ENCODE data around the gene MOB3B.
A peak's percentile ranks its signal among the peaks of the same experiment; 100 is the strongest.

MOB3B gene

DNA sequence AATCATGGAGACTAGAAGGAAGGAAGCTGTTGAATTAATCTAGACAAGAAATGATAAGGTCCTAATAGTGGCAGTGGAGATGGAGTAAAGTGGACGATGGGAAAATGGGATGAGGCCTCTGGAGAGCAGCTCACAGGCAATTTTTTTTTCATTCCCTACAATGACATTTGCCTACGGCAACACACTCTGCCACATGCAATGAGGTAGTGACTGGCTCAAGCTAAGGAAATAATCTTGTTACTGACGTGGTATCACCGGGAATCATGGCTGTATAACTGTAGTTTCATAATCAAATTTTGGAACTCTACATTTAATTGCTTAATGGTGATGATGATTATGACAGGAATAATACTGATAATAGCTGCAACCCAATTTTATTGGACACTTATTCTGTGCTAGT lies 12.1 kb upstream of the MOB3B start:
- no peak for DNase-seq (ENCODE audit: low spot score)

DNA sequence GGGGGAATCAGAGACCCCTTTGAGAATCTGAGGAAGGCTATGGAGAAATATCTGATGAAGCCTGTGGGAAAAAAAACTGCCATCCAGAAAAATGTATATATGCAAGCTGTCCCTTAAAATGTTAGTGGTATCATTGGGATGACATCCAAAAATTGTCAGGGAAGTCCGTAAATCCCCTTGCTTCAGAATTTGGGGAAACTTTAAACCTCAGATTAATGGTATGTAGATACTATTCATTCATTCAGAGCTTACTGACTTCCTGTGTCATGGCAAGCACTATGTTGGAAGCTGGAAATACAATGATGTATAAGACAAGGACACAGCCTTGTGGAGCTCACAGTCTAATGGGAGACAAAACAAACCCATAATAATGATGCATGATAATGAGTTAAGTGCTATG lies 10.9 kb upstream of the MOB3B start:
- no peak for DNase-seq (ENCODE audit: low spot score)

DNA sequence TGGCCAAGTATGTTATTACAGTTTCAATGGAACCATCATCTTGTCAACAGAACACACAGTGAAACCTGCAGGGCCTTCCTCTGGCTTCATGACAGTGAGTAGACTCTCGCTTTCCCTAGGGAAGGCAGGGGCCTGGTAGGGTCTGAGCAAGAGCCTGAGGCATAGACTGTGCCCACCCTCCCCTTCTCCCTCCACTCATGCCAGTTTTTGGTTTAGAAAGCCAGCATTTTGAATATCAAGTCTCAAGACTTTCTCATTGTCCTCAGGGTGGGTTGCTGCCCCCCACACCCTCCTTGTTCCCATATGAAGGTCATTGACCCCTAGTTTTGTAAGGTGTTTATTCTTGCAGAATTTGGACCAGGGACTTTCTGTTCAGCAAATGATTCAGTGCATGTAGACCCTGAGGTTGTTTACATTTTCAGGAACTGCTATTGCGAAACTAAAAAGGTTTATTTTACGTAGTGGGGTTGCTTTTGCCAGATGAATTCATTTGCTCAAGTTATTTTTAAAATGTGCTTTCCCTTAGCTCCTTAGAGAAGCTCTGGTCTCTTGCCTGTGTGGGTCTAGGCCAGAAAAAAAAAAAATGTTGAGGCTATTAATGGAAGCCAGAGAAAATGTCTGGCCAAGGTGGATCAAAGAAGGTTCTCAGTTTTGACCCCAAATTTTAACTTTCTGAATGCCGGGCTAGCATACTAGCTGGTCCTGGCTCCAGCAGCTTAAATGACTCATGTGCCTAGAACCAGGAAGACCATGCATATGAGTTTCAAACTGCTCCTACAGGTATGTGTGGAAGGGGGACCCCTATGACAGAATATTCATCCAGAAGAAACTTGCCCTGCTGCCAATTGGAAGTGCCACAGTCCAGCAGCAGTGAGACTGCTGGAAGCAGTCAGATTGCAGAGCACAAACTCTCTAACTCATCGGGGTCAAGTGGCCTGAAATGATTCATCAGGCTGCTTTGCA lies 10.1 kb upstream of the MOB3B start:
- no peak for DNase-seq (ENCODE audit: low spot score)

DNA sequence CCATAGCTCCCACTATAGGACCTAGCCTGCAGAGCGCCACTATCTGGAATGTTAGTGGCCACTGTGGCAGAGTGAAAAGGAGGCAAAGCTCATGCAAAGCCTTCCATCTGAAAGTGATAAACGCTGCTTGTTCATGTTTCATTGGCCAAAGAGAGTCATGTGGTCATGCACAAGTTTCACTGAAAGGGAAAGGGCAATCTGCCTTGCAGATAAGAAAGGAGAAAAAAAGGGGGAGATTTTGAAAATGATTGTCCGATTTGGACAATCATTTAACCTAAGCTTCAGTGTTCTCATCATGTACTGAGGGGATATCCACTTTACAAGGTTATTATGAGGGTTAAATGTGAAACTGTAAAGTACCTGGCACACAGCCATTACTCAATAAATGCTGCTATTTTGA lies 9.0 kb upstream of the MOB3B start:
- no peak for DNase-seq (ENCODE audit: low spot score)

DNA sequence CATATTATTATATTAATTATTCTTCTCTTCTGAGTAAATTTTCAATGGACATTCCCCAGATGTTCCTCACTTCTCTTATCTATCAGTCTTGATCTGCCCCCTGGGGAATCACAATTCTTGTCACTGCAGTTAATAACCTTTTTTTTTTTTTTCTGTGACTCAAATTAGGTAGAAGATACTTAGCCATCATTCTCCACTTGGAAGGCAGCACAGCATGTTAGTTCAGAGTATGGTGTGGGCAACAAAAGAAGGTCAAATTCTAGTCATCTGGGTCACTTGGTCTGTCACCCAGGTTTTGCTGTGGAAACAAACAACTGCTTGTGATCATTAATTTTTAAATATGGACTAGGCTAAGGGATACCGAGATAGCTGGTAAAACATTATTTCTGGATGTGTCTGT lies 8.1 kb upstream of the MOB3B start:
- DNase-seq (ENCODE audit: low spot score): no peak

DNA sequence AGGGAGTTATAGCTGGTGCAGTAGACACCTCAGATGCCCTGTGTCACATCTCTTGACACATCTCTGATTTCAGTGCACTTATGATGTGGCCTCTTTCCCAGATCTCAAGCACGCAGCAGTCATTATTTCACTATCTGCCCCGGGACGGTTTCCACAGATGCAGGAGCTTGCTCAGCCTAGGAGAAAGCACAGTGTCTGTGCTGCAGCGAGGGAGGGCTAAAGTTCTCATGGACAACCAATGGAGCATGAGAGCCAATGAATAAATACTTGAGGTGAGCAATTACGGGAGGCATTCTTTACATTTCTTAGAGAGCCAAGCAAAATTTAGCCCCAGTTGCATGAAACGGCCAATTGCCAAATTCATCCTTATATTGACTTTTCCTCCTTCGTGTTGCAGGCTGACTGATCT lies 7.4 kb upstream of the MOB3B start:
- DNase-seq (ENCODE audit: low spot score): no peak

DNA sequence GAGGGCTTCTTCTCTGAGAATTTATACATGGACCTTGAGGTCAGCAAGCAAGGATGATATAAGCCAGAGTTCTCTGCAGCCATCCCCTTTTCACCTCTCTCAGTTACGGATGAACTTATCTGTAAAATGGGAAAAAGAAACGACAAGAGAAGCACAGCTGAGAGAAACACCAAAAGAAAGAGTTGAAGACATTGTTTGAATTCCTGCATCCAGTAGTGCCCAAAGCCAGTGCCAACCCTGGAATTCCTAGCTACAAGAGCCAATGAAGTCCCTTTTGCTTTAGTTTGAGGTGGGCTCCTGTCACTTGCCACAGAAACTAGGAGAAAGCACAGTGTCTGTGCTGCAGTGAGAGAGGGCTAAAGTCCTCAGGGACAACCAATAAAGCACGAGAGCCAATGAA lies 6.6 kb upstream of the MOB3B start:
- DNase-seq (ENCODE audit: low spot score): no peak

DNA sequence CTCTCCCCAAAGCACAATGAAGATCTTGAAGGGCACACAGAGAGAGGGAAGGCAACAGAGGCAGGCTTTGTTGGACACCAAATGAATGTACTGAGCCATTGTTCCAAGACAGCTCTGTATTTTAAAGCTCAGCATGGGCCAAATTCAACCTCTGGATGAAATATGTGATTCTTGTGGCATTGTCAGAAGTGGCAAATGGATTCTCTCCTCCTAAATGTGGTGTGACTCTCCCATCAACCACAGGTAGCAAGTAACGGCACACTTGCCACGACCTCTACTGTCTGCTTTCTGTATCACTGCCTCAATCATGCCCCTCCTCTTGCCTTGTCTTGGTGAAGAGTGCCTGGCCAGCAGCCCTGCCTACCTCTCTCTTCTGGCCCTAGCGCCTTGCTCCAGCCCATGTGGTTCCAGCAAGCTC lies 6.1 kb upstream of the MOB3B start:
- DNase-seq (ENCODE audit: low spot score): no peak

DNA sequence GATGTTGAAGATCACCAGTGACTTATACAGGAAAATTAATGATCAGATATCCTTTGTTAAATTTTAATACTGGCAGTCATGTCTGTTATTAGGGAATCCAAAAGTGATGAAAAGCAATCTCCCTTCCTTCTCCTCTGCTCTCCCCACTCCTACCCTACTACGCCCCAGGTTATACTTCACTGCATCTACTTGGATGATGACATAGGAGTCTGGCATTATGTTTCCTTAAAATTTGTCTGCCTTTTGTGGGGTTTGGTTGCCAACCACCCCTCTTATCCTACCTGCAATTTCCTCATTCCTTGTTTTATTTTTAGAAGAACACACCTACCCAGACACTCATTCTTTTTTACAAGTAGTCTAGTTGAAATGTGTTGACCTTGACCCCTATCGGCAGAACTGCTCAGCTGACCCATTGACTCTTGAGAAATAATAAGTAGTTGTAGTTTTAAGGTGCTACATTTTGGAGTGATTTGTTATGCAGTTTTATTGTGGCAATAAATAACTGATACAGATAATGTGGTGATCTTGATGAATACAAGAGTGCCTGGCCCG lies 5.1 kb upstream of the MOB3B start:
- no peak for DNase-seq (ENCODE audit: low spot score)

DNA sequence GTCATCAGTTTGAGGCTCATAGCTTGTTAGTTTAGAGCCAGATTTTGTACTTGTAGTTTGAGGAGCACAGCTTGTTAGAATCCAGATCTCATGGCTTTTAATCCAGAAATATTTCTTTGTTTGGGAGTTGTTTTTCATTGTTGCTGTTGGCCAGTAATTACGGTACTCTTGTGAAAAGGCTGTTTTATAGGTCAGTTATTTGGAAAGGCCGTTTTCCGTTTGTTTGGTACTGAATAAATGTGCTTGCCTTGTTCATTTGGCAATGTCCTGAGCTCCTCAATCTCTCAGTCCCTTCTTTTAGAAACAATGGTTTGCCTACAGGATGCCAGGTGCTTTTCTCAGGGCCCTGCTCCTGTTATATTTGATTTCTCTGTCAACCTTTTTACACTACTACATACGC lies 4.5 kb upstream of the MOB3B start:
- DNase-seq (ENCODE audit: low spot score): no peak

DNA sequence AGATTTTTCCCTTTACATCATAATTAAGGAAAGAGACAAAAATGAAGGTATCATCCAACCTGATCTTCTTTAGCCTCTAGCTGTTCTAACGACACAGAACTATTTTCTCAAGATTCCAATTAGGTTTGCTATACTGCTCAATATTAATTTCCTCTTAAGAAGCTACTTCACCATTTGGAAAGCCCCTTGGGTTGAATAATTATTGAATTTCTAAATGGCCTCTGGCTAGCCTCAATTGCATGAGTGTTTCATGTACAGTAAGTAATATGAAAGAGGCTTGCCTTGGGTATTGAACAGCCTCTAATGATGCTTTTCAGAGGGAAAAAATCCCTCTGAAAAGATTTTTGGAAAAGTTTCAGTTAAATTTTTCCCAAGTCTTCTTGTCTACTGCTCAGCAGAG lies 3.7 kb upstream of the MOB3B start:
- DNase-seq (ENCODE audit: low spot score): no peak

DNA sequence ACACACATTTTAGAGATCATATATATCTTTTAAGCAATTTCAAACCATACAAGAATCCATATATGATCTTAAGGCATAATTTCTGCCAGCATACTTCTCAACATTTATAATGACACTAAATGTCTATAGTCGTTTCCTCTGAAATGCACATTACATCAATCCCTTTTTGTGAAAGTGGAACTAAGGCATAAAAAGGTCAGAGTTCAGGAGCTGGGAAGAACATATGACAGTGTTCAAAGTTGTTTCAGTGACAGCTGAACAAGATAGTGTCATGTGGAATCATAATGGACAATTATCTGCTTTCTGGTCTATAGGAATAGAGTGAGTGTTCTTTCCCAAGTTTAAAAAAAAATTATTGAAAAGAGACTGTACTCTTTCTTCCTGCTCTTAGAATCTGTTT lies 2.4 kb upstream of the MOB3B start:
- DNase-seq (ENCODE audit: low spot score): no peak

DNA sequence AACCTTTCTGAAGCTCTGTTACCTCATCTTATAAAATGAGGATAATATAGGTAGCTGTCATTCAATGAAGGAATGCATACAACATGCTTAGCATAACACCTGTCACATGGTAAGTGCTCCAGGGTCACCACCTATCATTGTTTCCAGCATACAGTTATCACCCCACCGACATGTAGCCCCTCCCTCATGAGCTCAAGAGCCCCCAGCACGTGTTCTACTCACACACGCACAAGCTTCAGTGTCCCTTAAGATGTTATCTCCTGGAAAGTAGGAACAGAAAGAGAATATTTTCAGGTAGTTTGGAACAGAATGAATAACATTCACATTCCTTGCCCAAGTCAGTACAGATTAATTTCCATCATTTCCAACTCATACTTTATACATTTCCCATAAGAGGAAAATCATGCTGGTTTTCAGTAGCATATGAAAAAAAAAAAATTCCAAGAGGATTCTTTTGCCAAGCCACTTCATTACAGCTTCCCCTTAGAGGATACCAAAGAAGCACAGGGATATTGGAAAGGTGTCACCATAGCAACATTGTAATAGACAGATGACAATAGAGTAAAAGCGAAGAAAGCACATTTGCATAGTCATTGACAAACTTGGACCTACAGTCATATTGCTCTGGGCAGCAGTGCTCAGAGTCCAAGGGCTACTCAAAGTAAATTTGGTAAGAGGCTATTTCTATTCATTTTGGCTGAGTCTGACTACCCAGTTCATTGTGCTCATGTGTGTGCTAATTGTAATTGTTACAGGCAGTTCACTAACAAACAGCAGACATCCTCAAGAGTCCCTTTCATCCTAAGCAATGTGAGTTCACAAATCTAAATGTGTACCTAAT lies 1.5 kb upstream of the MOB3B start:
- no peak for DNase-seq (ENCODE audit: low spot score)

DNA sequence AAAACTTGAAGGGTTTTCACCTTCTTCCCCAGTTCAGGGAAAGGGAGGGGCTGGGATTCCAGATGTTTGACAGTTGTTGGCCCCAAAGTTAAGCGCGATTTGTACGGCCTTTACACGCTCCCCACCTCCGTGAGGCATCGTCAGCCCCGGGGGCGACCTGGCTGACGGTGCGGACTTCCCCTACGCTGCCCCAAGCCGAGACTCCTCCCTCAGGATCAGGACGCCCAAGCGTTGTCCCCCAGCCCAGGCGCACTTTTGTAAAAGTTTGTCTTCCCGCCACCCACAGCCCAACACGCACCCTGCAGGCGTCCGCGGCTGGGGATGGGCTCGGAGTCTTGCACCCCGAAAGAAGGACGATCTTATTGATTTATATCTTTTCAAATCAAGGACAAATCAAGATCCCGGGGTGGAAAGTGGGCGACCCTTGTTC lies 713 bp downstream of the MOB3B start:
- DNase-seq (ENCODE audit: low spot score): peak; percentile 14

DNA sequence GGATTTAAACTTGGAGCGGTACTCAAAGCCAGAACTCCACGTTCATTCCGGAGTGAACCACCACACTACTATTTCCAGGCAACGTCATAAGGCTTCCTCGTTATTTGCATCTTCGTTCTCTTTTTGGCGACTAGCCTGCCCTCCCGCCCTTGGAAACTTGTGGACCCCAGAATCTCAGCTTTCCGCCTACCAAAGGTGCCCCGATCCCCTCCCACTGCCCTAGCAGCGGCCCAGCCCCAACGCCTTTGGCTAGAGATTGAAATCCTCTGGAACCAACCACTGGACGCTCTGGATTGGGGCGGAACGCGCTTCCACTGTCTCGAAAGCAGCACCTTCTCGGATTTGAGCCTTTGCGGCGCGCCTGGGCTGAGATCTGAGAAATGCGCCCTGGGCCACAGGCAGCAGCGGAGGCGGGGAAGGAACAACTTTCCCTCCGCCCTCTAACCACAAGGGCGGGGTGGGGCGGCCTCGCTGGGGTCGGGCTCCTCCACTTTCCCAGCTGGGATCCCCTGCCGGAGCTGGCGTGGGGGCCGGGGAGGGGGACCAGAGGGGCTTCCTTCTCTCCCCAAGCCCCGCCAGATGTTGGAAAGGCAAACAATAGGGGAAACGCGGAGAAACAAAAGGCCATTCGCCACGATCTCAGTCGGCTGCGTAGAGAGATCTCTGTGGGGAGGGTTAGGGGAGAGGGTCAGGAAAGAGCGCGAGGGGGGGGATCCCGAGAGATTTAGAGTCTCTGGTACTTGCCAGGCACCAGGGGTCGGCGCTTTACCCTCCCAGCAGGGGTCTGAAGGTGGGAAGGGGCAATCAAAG lies 1.3 kb downstream of the MOB3B start:
- peak; percentile 28 for DNase-seq (ENCODE audit: low spot score)

DNA sequence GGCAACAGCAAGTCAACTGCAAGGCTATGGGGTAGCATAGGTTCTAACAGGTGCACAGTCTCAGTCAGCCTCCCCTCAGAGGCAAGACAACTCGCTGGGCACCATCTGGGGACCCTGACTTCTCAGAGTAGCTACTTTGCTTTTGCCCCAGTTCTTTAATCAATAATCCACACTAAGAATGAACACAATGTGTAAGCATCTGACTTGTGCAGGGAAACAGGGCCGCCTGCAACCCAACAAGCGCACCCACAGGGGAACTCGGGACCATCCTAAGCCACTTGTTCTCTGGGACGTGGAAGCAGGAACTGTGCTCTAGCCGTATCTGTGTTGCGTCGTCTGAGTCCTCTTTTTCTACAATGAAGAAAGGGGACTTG lies 1.9 kb downstream of the MOB3B start:
- no peak for DNase-seq (ENCODE audit: low spot score)

DNA sequence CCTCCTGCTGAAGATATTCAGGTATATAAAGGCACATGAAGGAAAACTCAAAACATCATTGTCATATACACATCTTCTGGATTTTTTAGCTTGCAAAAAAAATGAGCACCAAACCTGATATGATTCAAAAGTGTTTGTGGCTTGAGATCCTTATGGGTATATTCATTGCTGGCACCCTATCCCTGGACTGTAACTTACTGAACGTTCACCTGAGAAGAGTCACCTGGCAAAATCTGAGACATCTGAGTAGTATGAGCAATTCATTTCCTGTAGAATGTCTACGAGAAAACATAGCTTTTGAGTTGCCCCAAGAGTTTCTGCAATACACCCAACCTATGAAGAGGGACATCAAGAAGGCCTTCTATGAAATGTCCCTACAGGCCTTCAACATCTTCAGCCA lies 5.4 kb downstream of the MOB3B start, which contains the start of gene IFNK:
Gene IFNK, plus strand, starts transcription at position 55 of the 400 bp plus-strand sequence. Its CDS starts 47 bp downstream, at position 102.
- DNase-seq (ENCODE audit: low spot score): no peak

DNA sequence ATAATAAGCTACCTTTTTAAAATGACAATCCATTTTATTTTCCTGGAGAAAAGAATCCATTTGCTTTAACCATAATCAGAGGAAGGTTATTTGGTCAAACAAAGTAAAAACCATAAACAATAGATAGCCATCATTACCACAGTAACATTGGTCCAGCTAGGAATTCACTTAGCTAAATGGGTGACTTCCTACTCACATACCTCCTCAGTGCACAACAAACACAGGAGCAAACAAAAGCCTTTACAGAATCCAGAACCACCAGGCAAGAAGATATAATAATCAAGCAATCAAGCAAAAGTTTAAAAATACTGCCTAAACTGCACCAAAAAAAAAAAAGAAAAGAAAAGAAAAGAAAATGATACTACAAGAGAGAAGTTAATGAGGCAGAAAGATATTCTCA lies 6.5 kb downstream of the MOB3B start:
- no peak for DNase-seq (ENCODE audit: low spot score)

DNA sequence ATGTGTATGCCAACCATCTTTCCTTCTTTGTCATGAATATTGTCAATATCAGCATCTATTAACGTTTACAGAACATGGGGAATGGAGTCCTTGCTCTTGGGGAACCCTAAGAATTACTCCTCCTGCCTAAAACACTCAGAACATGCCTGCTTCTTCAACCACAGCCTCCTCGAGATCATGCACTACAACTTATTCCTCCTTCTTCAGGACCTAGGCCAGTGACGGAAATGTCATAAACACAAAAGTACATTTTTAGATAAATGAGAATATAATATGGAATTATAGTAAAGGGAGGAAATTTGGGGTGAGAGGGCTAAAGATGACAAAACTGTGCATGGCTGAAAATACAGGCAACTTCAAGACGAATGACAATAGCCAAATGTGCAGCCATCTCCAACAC lies 8.6 kb downstream of the MOB3B start:
- DNase-seq (ENCODE audit: low spot score): no peak

DNA sequence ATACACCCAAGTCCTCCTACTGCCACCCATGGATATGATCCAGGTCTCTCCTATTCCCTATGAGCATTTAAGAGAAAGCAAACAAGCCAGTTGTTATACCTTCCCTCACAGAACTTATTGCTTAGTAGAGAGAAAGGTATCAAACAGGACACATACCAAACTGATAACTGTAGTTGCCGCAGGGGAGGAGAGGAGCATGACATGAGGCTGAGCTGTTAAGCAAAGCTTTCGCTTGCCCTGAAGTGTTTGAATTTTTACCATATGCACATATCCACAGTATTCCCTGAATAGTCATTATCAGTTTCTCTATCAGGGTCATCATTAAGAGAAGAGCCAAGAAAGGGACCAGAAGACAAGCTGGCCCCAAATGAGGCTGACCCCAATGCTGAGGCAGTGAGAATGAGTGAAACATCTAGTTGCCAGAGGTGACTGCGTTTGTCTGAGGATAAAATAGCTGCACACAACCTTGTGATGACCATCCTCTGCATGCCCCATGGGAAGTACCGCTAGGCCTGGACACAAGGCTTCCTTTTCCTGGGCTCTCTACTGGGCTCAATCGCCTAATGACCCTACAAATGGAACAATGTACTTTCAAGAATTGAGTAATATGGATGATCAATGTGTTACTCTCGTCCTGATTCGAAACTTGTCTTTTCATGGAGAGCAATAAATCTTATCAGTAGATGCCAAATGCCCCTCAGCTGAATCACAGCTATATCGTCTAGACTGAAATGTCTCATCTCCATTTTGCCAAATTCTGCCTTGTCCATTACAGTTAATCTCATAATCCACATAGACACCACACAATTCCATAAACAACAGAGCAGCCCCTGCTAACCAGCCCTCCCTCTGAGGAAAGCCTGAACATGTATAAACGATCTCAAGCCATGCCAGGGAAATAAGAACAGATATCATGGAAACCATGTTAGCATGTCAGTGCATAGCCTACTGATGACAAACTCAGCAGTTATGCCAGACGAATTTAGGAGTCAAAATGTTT lies 9.8 kb downstream of the MOB3B start:
- DNase-seq (ENCODE audit: low spot score): no peak

DNA sequence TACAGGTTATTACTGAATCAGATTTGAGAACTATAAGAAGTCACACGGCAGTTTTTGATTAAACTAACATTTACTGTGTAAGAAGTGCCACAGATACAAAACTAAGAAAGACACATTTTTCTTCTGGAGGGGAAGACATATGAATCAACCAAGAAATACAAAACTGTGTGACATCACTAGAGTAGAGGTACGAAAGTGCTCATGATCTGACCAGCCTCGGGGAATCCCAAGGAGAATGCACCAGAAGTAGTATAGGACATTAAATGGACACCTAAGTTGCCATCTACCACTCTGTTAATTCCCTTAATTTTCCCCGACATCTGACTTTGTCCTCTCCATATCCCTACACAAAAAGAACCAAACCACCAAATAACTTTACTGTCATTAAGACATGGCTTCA lies 10.8 kb downstream of the MOB3B start:
- DNase-seq (ENCODE audit: low spot score): no peak
